GM12878 (cell line): ENCODE results near the gene NT5E. TPM values are rescaled to one million over a fixed set of nuclear protein-coding genes. Genes with fewer than 3 reads are reported as not detected.

ENCODE experiments used
- ATAC-seq: fragments of 200-7000 bp; cut with Tn5 transposase; 3 replicates; pipeline ENCODE4 v1.9.1; 2020; ENCODE audit warnings: mild to moderate bottlenecking, moderate library complexity
- BruUV-seq: library from RNA; stranded (reverse); fragments of 400-500 nt; replicated peaks from 2 replicates; lab custom pipeline; 2021; lab: Mats Ljungman, UMichigan
- CTCF ChIA-PET: fragments of 300-600 bp; sonication (Branson Sonifier 250); formaldehyde crosslinking; extraction: SDS; loops from one replicate; lab custom pipeline; 2021; ENCODE audit warnings: inconsistent platforms; lab: Yijun Ruan, JAX
- POLR2A ChIA-PET: fragments of 350-600 bp; formaldehyde crosslinking; extraction: SDS; loops from one replicate; lab custom pipeline; 2021; ENCODE audit warnings: inconsistent platforms; lab: Charles Lee
- RAD21 ChIA-PET: fragments of 300-600 bp; sonication (Branson Sonifier 250); formaldehyde crosslinking; loops from one replicate; lab custom pipeline; 2023; ENCODE audit warnings: antibody characterized with exemption; ENCODE audit not compliant: unreplicated experiment; lab: Charles Lee
- SMC1A ChIA-PET: fragments of 300-600 bp; sonication (Branson Sonifier 250); formaldehyde crosslinking; loops from one replicate; lab custom pipeline; 2023; ENCODE audit not compliant: unreplicated experiment, uncharacterized antibody; lab: Charles Lee
- DNase-seq: peaks from one replicate; pipeline ENCODE4 v3.0.0-alpha.2; 2011; ENCODE audit warnings: low read depth, low spot score
- FAIRE-seq: peaks from 3 replicates; lab custom pipeline; 2011; peaks lifted over from hg19 to GRCh38; lab: Jason Lieb, UNC
- H2AFZ ChIP-seq: 2 replicates; pipeline ENCODE4 v1.6.0; 2011; ENCODE audit warnings: low read depth, low read length, control low read depth; ENCODE audit not compliant: control insufficient read depth
- H3K27ac ChIP-seq: 2 replicates; pipeline ENCODE4 v1.5.1; 2011; ENCODE audit warnings: control low read depth; ENCODE audit not compliant: control insufficient read depth, insufficient read depth
- H3K27me3 ChIP-seq, 2 experiments: replicated peaks in 1 of 2; 2 replicates each; pipeline versions ENCODE4 v1.6.0 to v1.6.1; 2011; ENCODE audit warnings: low read length in 1 of 2; ENCODE audit not compliant: control insufficient read depth in 2 of 2, insufficient read depth in 2 of 2
- H3K36me3 ChIP-seq, 2 experiments: 2 replicates each; pipeline ENCODE4 v1.5.1; 2011; ENCODE audit warnings: low read length in 1 of 2; ENCODE audit not compliant: control insufficient read depth in 2 of 2, insufficient read depth in 2 of 2
- H3K4me1 ChIP-seq: 2 replicates; pipeline ENCODE4 v1.6.1; 2011; ENCODE audit warnings: mild to moderate bottlenecking, low read length, moderate library complexity, mixed read lengths; ENCODE audit not compliant: control insufficient read depth, insufficient read depth
- H3K4me2 ChIP-seq: 2 replicates; pipeline ENCODE4 v1.6.0; 2011; ENCODE audit warnings: control low read depth; ENCODE audit not compliant: control insufficient read depth, insufficient read depth
- H3K4me3 ChIP-seq: fragments of 200-600 bp; sonication (generic); 2 replicates; pipeline ENCODE4 v1.5.1; 2016
- H3K79me2 ChIP-seq: 2 replicates; pipeline ENCODE4 v1.6.0; 2011; ENCODE audit warnings: low read length; ENCODE audit not compliant: control insufficient read depth, insufficient read depth
- H3K9ac ChIP-seq: 2 replicates; pipeline ENCODE4 v1.8.0; 2011; ENCODE audit warnings: low read length, control low read depth, mixed read lengths; ENCODE audit not compliant: control insufficient read depth, insufficient read depth
- H3K9me3 ChIP-seq: replicated peaks from 3 replicates; pipeline ENCODE4 v1.5.1; 2011; ENCODE audit warnings: mild to moderate bottlenecking, low read length; ENCODE audit not compliant: control insufficient read depth, insufficient read depth
- H4K20me1 ChIP-seq: 2 replicates; pipeline ENCODE4 v1.6.0; 2011; ENCODE audit not compliant: control insufficient read depth, insufficient read depth
- CEBPZ ChIP-seq: fragments of 150-350 bp; IDR thresholded peaks from 2 replicates; pipeline ENCODE4 v1.6.1; 2016; ENCODE audit warnings: low read depth, low read length
- E2F4 ChIP-seq: IDR thresholded peaks from 2 replicates; pipeline ENCODE4 v1.6.1; 2012; ENCODE audit warnings: low read depth, low read length, improper control_type of control experiment
- ELK1 ChIP-seq: IDR thresholded peaks from 2 replicates; pipeline ENCODE4 v1.6.1; 2012; ENCODE audit warnings: low read depth, low read length, improper control_type of control experiment
- EP300 ChIP-seq, 2 experiments: fragments of 150-350 bp in 1 of 2; IDR thresholded peaks; 2 replicates each; pipeline ENCODE4 v1.6.1; 2011 to 2012; ENCODE audit warnings: low read depth in 2 of 2, low read length in 2 of 2, borderline replicate concordance in 1 of 2, improper control_type of control experiment in 1 of 2, inconsistent platforms in 1 of 2; ENCODE audit not compliant: control insufficient read depth in 1 of 2
- POLR2AphosphoS5 ChIP-seq: IDR thresholded peaks from 2 replicates; pipeline ENCODE4 v1.6.1; 2011; ENCODE audit warnings: mild to moderate bottlenecking, low read length, inconsistent platforms
- SREBF2 ChIP-seq: IDR thresholded peaks from 2 replicates; pipeline ENCODE4 v1.6.1; 2012; ENCODE audit warnings: mild to moderate bottlenecking, low read length
- ZNF207 ChIP-seq: fragments of 450-650 bp; IDR thresholded peaks from 2 replicates; pipeline ENCODE4 v1.6.1; 2014; ENCODE audit warnings: antibody characterized with exemption, mild to moderate bottlenecking, borderline replicate concordance
- ZNF592 ChIP-seq: fragments of 450-650 bp; IDR thresholded peaks from 2 replicates; pipeline ENCODE4 v1.6.1; 2017; ENCODE audit warnings: mild to moderate bottlenecking, moderate library complexity
- ZSCAN29 ChIP-seq: fragments of 450-650 bp; IDR thresholded peaks from 2 replicates; pipeline ENCODE4 v1.6.1; 2017; ENCODE audit warnings: mild to moderate bottlenecking, moderate library complexity
- WGBS: methylation state at CpG from one replicate; pipeline ENCODE4 v1.1.6; 2016; ENCODE audit warnings: low lambda C conversion rate; ENCODE audit not compliant: insufficient replicate concordance, insufficient coverage; ENCODE audit errors: missing lambda C conversion rate; 5-methylcytosine and 5-hydroxymethylcytosine counted together
- in situ Hi-C: fragments of 300-500 bp; cut with MboI; formaldehyde crosslinking; loops from 9 replicates; pipeline ENCODE4 v1.14.3; 2018; ENCODE audit warnings: mixed read lengths
- intact Hi-C: fragments of 100-400 bp; cut with micrococcal nuclease; formaldehyde crosslinking; loops from one replicate; pipeline ENCODE4 v1.14.2; 2022; ENCODE audit not compliant: unreplicated experiment
- polyA plus RNA-seq, 11 experiments: library from polyadenylated mRNA; depleted of rRNA in 4 of 11; unstranded in 6 of 11; stranded (reverse) in 5 of 11; fragments of >200 nt; fragmentation: Nextera tagmentation in 4 of 11; fragmentation: Illumina TruSeq in 1 of 11; extraction: Ambion mirVana in 4 of 11; extraction: Trizol in 1 of 11; gene quantifications; 1 replicate in 1 of 11; 2 replicates in 10 of 11; pipeline versions ENCODE4 v1.2.1 to v1.2.3, GENCODE V29; 2011 to 2016; ENCODE audit warnings: inconsistent platforms in 2 of 11, missing spikeins in 2 of 11, low read depth in 1 of 11
- total RNA-seq, 4 experiments: library from RNA; depleted of rRNA in 3 of 4; stranded (reverse); fragments of >200 nt in 3 of 4; fragmentation: Illumina TruSeq in 1 of 4; extraction: Trizol in 1 of 4; gene quantifications; 2 replicates each; pipeline versions ENCODE4 v1.2.1 to v1.2.3, GENCODE V29; 2013 to 2021

NT5E gene
- total and polyA plus RNA-seq, 10 of the 15 experiments (the other 5 are each of a cell fraction or from before 2014, with no cell fraction given): 1.9 to 9.7 (median 7.3) TPM

- ChIA-PET CTCF (interaction anchor here (0.8 to 1.0 kb wide), 2 partner anchors 22 to 54 kb away, joined by 4 read pairs; no protein-coding TSS in a partner anchor), SMC1A (interaction anchor here (0.7 to 0.9 kb wide), 3 partner anchors 21 to 1136 kb away, joined by 3 to 5 read pairs (median 3); partner anchors contain the start of gene NT5E), POLR2A (interaction anchor here (0.7 to 1.1 kb wide), 2 partner anchors 21 to 57 kb away, joined by 3 to 5 read pairs; partner anchors contain the start of gene NT5E), RAD21 (no interaction called here)
- Histone ChIP-seq H3K4me3 (no peak overlapping the region), H3K27ac (no peak overlapping the region), H2AFZ (no peak overlapping the region), H4K20me1 (no peaks in the 10 kb centered on the region), H3K79me2 (no peaks in the 10 kb centered on the region), H3K9me3 (peaks cover 3% of the 10 kb centered on the region), H3K36me3 (no peaks in the 10 kb centered on the region), H3K9ac (no peak overlapping the region), H3K27me3 (no peaks in the 10 kb centered on the region), H3K4me2 (no peak overlapping the region), H3K4me1 (no peaks in the 10 kb centered on the region)
- WGBS: 41% methylated on average over 1 of the region's 1 CpG
- intact Hi-C loops: no loop called here
- BruUV-seq: no TSS peak
- ATAC-seq: no peak
- in situ Hi-C loops: no loop called here
- FAIRE-seq: no peak
- DNase-seq: no peak
- TF ChIP-seq ZSCAN29: no peak
- TF ChIP-seq E2F4: no peak
- TF ChIP-seq POLR2AphosphoS5: no peak
- no peak for TF ChIP-seq EP300 (IDR thresholded peaks at IDR 0.05; ENCODE audit: borderline replicate concordance in 1 of 2, control insufficient read depth in 1 of 2, low read depth in 2 of 2, low read length in 2 of 2)
- no peak for TF ChIP-seq ZNF592
- no peak for TF ChIP-seq CEBPZ
- TF ChIP-seq SREBF2: no peak
- TF ChIP-seq ZNF207: no peak
- no peak for TF ChIP-seq ELK1
Measured at GRCh38 chr6:85428486-85428885, 21.4 kb upstream of the NT5E start.
